HAP-1 (cell line): ENCODE results near the gene PLD4.

Source experiments
- DNase-seq, 2 experiments: peaks; one replicate each; pipeline ENCODE4 v3.0.0-alpha.2; 2016 to 2020; ENCODE audit warnings: low spot score in 2 of 2
- H3K27me3 ChIP-seq: fragments of 250-450 bp; sonication (Bioruptor Pico); 2 replicates; pipeline ENCODE4 v1.5.1; 2020; ENCODE audit warnings: low read depth, mild to moderate bottlenecking, moderate library complexity
- H3K36me3 ChIP-seq: fragments of 250-450 bp; sonication (Bioruptor Pico); replicated peaks from 2 replicates; pipeline ENCODE4 v1.5.1; 2020; ENCODE audit warnings: mild to moderate bottlenecking
- H3K4me1 ChIP-seq: fragments of 250-450 bp; sonication (Bioruptor Pico); 2 replicates; pipeline ENCODE4 v1.5.1; 2020; ENCODE audit warnings: mild to moderate bottlenecking
- H3K4me3 ChIP-seq: fragments of 250-450 bp; sonication (Bioruptor Pico); 2 replicates; pipeline ENCODE4 v1.5.1; 2020; ENCODE audit warnings: mild to moderate bottlenecking, moderate library complexity
- H3K9me3 ChIP-seq: fragments of 250-450 bp; sonication (Bioruptor Pico); 2 replicates; pipeline ENCODE4 v1.5.1; 2020; ENCODE audit warnings: mild to moderate bottlenecking, moderate library complexity
- in situ Hi-C: fragments of 300-500 bp; cut with MboI; formaldehyde crosslinking; loops from 3 replicates; pipeline ENCODE4 v1.14.3; 2020; ENCODE audit warnings: low sequenced_read_pairs, inconsistent platforms, mixed read lengths

PLD4 gene

DNA sequence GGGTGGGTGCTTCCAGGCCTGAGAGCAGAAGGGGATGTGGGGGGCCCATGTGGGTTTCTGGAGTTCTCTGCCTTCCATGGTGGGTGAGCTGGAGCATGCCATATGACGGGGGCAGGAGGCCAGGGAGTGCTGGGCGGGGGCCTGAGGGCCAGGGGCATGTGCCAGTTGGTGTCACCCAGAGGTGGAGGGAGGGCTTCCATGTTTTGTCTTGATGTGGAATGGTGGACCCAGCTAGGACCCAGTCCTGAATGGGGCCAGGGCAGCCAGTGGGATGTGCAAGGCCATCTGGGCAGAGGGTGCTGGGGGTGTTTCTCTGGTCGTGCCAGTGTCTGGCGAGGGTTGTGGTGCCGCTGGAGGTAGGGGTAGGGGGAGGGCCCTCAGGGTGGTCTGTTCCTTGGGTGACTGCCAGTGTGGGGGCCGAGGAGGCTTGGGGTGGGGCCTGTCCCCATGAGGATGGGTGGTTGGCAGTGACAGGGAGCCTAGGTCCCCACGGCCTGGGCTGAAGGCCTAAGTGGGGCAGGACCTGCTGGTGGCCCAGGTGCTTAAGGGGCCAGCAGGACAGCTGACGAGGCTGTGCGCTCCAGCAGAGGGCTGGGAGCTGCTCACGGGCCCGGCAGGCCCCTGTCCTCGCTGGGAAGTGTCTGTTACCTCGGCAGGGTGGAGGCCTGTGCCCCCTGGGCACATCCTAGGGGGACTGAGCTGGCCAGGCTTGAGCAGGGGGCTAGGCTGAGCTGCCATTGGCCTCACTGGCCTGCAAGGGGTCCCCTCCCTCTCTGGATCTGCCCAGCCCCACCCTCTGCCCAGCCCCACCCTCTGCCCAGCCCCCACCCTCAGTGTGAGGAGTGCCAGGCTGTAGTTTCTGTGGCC is 32.8 kb upstream of the PLD4 start:
- Histone ChIP-seq H3K9me3 (no peaks in the 10 kb centered on the region), H3K4me3 (no peak overlapping the region), H3K36me3 (peaks cover 3% of the 10 kb centered on the region; the same call in 1 of the 2 replicates), H3K4me1 (no peaks in the 10 kb centered on the region), H3K27me3 (no peaks in the 10 kb centered on the region)
- peak in 1 of 2 experiments; percentile 7 for DNase-seq
- in situ Hi-C loops: no loop called here

DNA sequence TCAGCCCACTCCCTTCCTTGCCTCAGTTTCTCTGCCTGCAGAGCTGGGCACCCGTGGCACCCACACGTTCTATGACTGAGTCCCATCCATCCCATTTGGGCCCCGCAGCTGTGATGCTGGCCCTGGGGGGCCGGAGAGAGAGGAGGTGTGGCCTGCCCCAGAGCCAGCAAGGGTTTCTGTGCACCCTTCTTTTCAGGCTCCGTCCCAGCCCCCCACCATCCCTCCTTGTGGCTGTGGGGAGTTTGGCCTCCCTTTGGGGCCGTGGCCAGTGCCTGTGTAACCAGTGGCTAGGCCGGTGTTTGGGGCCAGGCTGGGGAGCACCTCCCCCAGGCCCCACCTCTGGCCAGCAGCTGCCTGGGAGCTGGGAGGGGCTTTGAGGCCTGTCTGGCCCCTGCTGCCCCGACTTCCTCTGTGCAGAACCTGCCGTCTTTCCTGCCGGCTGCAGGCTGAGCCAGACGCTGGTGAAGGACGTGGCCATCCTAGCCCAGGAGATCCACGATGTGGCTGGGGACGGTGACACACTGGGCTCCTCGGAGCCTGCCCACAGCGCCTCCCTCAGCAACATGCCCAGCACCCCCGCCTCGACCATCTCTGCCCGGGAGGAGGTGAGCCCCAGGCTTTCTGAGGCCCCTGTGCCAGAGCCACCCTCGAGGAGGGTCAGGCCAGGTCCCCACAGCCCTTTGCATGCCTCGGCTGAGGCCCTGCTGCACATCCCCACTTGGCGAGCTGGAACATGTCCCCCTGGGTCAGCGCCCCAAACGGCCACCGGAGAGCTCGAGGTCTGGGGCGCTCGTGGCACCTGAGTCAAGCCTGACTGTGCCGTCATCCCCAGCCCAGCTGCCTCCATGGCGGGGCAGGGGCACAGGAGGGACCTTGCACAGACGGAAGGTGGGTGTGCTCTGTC is 31.9 kb upstream of the PLD4 start:
- Histone ChIP-seq H3K9me3 (no peaks in the 10 kb centered on the region), H3K4me1 (no peaks in the 10 kb centered on the region), H3K36me3 (no peaks in the 10 kb centered on the region; the same call in 1 of the 2 replicates), H3K4me3 (no peak overlapping the region), H3K27me3 (no peaks in the 10 kb centered on the region)
- DNase-seq: peak in 1 of 2 experiments; percentile 12
- in situ Hi-C loops: no loop called here

DNA sequence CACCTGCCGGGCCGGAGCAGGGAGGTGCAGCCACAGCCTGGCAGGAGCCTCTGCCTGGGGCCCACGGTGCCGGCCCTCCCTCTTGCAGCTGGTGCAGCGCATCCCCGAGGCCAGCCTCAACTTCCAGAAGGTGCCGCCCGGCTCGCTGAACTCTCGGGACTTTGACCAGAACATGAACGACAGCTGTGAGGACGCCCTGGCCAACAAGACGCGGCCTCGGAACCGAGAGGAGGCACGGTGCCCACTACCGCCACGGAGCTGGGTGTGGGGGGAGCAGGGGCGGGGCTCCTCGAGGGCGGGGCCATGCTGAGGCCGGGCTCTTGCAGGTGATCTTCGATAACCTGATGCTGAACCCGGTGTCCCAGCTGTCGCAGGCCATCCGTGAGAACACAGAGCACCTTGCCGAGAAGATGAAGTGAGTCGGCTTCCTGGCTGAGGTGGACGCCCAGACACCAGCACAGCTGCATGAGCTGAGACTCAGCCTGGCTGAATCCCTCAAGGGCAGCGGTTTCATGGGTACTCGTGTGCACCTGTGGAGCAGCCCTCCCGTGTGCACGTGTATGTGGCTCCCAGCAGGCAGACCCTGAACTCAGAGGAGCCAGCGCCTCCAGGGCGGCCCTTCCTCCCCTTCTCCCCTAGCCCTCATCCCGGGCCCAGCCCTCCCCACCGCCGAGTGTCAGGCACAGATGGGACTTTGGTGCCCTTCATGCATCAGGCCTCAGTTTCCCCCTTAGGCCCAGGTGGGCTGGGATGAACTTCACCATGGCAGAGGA is 31.1 kb upstream of the PLD4 start:
- Histone ChIP-seq H3K9me3 (no peaks in the 10 kb centered on the region), H3K4me3 (no peak overlapping the region), H3K36me3 (no peaks in the 10 kb centered on the region), H3K4me1 (no peaks in the 10 kb centered on the region), H3K27me3 (no peaks in the 10 kb centered on the region)
- DNase-seq: peak in 1 of 2 experiments; percentile 10
- in situ Hi-C loops: no loop called here

DNA sequence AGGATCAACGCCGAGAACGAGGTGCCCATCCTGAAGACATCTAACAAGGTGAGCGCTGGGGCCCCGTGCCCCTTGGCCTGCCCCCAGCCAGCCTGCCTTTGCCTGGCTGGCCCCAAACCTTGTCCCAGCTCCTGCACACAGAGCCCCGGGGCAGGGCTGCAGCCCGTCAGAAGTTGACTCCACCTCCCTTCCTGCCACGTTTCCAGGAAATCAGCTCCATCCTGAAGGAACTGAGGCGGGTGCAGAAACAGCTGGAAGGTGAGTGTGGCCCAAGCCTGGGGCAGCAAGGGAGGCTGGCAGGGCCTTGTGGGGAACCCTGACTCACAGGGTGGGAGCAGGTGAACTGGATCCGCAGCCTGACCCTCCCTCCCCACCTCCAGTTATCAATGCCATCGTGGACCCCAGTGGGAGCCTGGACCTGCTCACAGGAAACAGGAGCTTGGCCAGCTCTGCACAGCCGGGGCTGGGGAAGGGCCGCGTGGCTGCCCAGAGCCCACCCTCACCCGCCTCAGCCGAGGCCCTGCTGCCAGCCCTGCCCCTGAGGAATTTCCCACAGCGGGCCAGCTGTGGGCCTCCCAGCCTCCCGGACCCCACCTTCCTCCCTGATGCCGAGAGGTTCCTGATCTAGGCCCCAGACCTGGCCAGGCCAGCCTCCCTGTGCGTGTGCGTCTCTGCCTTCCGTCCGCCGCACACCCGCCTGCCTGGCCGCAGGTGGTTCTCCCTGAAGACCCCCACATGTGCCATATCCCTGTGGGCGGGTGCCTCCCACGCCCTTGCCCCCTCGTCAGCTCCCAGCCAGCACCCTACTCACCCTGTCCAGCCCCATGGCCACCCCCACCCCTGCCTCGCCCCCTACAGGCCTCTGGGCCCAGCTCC is 30.1 kb upstream of the PLD4 start:
- Histone ChIP-seq H3K4me1 (no peaks in the 10 kb centered on the region), H3K27me3 (no peaks in the 10 kb centered on the region), H3K9me3 (no peaks in the 10 kb centered on the region), H3K36me3 (no peaks in the 10 kb centered on the region), H3K4me3 (no peak overlapping the region)
- DNase-seq: peak in 1 of 2 experiments; percentile 11
- in situ Hi-C loops: no loop called here

DNA sequence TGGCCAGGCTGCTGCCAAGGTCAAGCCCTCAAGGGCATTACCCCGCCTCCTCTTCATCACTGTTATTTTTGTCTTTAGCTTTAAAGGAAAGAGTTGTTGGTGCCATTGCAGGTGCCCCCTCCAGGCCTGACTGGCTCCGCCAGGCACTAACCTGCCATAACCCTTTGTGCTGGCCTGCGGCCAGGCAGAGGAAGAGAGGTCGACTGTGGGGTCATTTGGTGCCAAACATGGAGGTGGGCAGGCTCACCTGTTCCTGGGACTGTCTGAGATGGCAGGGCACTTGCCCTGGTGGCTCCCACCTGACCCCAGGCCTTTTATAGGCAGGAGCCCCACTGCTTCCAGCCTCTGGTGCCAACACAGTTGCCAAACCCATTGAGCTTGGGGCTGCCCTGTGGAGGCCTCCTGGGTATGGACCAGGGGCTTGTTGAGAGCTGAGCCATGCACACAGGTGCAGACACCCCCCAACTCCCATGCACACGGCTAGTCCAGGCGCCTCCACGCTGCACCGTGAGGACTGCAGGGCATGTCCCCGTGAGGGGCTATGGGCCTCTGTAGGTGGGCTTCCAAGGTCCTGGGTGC is 29.4 kb upstream of the PLD4 start:
- peak in 1 of 2 experiments; percentile 8 for DNase-seq
- no peak overlapping the region for H3K4me3 ChIP-seq
- no peaks in the 10 kb centered on the region for H3K4me1 ChIP-seq
- no peaks in the 10 kb centered on the region; the same call in 1 of the 2 replicates for H3K27me3 ChIP-seq
- no peaks in the 10 kb centered on the region for H3K36me3 ChIP-seq
- in situ Hi-C loops: no loop called here
- H3K9me3 ChIP-seq: no peaks in the 10 kb centered on the region

DNA sequence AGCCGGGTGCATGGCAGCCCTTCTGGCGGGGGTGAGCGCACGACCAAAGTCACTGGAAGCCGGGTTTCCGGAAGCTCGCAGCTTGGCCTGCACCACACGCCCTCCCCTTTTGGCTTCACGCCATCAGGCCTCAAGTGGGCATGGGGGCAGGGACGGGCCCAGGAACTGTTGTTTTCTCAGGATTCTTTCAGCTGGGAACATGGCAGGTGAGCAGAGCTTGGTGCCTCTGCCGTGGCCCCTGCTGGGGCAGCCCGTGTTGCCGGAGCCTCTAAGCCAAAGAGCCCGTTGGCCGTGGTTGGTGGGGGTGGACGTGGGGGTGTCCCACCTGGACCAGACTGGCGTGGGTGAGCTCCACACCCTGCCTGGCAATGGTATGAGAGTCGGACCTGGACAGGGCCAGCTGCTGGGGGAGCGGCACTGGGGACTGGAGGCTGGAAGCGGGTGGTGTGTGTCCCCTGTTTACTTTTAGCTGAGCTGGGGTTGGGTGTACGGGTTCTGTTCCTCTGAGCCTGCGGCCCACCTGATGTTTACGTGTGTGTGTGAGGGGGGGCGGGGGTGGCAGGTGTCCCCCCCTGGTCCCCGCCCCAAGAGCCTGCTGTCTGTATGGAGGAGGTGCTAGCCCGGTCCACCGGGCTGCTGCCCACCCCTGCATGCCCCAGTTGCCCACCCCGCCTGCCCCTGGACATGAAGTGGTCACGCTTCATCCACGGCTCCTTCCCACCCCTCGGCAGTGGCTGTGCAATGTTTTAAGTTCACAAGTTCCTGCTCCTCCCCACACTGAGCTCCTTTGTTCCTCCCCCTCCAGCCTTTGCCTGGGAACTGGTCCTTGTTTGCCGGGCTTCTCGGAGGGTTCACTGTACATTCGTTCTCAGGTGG is 28.7 kb upstream of the PLD4 start:
- no peaks in the 10 kb centered on the region for H3K4me1 ChIP-seq
- no peaks in the 10 kb centered on the region for H3K9me3 ChIP-seq
- no peaks in the 10 kb centered on the region; the same call in 1 of the 2 replicates for H3K27me3 ChIP-seq
- no peaks in the 10 kb centered on the region for H3K36me3 ChIP-seq
- no peak overlapping the region for H3K4me3 ChIP-seq
- in situ Hi-C loops: no loop called here
- DNase-seq: peak in 1 of 2 experiments; percentile 30

- no peaks in the 10 kb centered on the region for H3K36me3 ChIP-seq
- in situ Hi-C loops: no loop called here
- no peak overlapping the region for H3K4me3 ChIP-seq
- no peaks in the 10 kb centered on the region for H3K4me1 ChIP-seq
- peaks cover 5% of the 10 kb centered on the region for H3K27me3 ChIP-seq
- no peaks in the 10 kb centered on the region for H3K9me3 ChIP-seq
- peak in 1 of 2 experiments; percentile 7 for DNase-seq
These were observed 27.1 kb upstream of the PLD4 start for GRCh38 chr14:104897330-104898194.

DNA sequence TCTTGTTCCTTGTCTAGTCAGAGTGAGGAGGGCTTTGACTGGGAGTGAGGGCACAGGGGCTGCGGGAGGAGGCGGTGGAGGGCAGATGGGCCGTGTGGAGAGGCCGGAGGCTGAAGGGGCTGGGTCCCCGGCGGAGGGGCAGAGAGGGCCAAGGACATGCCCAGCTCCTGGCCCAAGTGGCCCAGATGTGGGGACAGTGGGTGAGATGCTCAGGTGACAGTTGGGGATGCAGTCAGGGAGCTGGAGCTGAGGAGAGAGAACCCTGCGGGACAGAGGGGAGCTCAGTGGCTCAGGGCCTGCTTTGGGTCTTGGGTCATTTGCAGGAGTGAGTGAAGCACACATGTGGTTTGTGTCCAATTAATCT is 26.5 kb upstream of the PLD4 start:
- in situ Hi-C loops: no loop called here
- no peak for DNase-seq
- Histone ChIP-seq H3K36me3 (no peaks in the 10 kb centered on the region), H3K27me3 (peaks cover 8% of the 10 kb centered on the region), H3K4me1 (no peaks in the 10 kb centered on the region), H3K9me3 (no peaks in the 10 kb centered on the region), H3K4me3 (no peak overlapping the region)

- no peaks in the 10 kb centered on the region for H3K36me3 ChIP-seq
- no peak for DNase-seq
- no peaks in the 10 kb centered on the region for H3K9me3 ChIP-seq
- peaks cover 12% of the 10 kb centered on the region for H3K27me3 ChIP-seq
- no peaks in the 10 kb centered on the region for H3K4me1 ChIP-seq
- no peak overlapping the region for H3K4me3 ChIP-seq
- in situ Hi-C loops: no loop called here
These were observed 25.7 kb upstream of the PLD4 start for GRCh38 chr14:104898870-104899510.

DNA sequence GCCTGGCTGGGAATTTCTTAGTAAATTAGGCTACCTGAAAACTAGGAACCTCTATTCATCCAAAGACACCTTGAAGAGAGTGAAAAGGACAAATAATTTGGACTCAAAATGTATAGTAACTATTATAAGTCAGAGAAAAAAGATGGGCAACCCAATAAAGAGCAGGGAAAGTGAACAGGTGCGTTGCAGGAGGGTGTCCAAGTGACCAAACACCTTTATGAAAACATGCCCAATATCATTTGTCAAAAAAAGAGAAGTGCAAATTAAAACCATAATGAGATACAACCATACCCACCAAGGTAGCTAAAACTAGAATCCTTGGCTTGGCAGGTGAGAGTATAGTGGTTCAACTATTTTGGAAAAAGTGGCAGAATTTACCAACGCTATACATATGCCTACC is 24.9 kb upstream of the PLD4 start:
- no peak overlapping the region for H3K4me3 ChIP-seq
- H3K4me1 ChIP-seq: no peaks in the 10 kb centered on the region
- H3K27me3 ChIP-seq: peaks cover 19% of the 10 kb centered on the region
- no peaks in the 10 kb centered on the region; the same call in 1 of the 2 replicates for H3K9me3 ChIP-seq
- in situ Hi-C loops: loop anchor here (10.0 kb wide), 1 partner anchor 145 kb away; no protein-coding TSS in a partner anchor
- DNase-seq: no peak
- no peaks in the 10 kb centered on the region for H3K36me3 ChIP-seq
